Measurements from ENCODE around the gene LRP6. TPM values are rescaled to one million over a fixed set of nuclear protein-coding genes. Genes with fewer than 3 reads are reported as not detected.

LRP6 gene
- total RNA-seq, 1 experiment from 2014 or later, result 62.4 TPM

DNA sequence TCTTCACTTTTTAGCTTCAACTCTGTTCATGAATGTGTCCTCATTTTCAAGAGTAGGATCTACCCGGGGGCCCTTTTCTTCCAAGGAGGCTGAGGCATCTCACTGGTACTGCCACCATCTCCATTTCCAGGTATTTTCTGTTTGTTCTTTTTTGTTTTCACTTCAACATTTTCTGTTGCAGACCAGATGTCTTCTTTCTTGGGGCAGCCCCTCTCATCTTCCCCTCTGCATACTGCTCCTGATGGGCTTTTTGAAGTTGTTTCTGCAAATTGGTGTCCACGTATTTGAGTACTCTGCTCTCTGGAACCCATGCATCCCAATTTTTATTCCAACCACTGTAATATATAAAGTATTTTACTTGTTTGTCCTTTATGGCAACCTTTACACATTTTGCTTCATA is 66.5 kb downstream of the LRP6 start:
- Histone ChIP-seq H3K9ac (ENCODE audit: extremely low read depth, insufficient read length, low read length) (no peak overlapping the region), H3K79me1 (ENCODE audit: insufficient read depth, low read depth, low read length, poor library complexity, severe bottlenecking) (no peaks in the 10 kb centered on the region), H3K4me2 (ENCODE audit: insufficient read depth, insufficient read length, low read length) (no peak overlapping the region), H3K14ac (ENCODE audit: insufficient read depth, low read length) (no peak overlapping the region), H3K79me2 (ENCODE audit: insufficient read depth, low read length) (no peaks in the 10 kb centered on the region), H3K4ac (ENCODE audit: low read depth, low read length) (no peak overlapping the region), H2BK120ac (ENCODE audit: low read depth, low read length, poor library complexity, severe bottlenecking) (no peak overlapping the region), H4K91ac (ENCODE audit: insufficient read length, low read depth, low read length) (no peak overlapping the region), H2BK15ac (ENCODE audit: low read depth, low read length) (no peak overlapping the region), H2BK5ac (ENCODE audit: insufficient read length, low read length) (no peak overlapping the region), H3K23ac (ENCODE audit: insufficient read length, low read depth, low read length) (no peak overlapping the region), H3K9me3 (ENCODE audit: control insufficient read depth, low read depth, low read length) (no peaks in the 10 kb centered on the region), H3K56ac (ENCODE audit: insufficient read length, low read depth, low read length) (no peak overlapping the region), H3K23me2 (ENCODE audit: insufficient read length, low read depth, low read length, poor library complexity, severe bottlenecking) (no peaks in the 10 kb centered on the region), H4K20me1 (ENCODE audit: control insufficient read depth, insufficient read depth, insufficient read length) (no peaks in the 10 kb centered on the region), H3K27ac (ENCODE audit: insufficient read length, low read depth, low read length) (no peak overlapping the region), H2AK5ac (ENCODE audit: insufficient read length, low read length) (no peak overlapping the region), H3K27me3 (ENCODE audit: insufficient read depth, low read length) (no peaks in the 10 kb centered on the region), H3K18ac (ENCODE audit: insufficient read length, low read depth, low read length) (no peak overlapping the region), H2BK12ac (ENCODE audit: insufficient read length, low read depth, low read length) (no peak overlapping the region), H3T11ph (ENCODE audit: low read length) (no peak overlapping the region), H2AFZ (ENCODE audit: low read length) (no peak overlapping the region), H3K4me1 (ENCODE audit: insufficient read depth, low read length) (no peaks in the 10 kb centered on the region), H4K8ac (replicated peaks; ENCODE audit: insufficient read length, low read depth, low read length) (no peak overlapping the region), H2BK20ac (ENCODE audit: low read depth, low read length, poor library complexity, severe bottlenecking) (no peak overlapping the region), H4K5ac (ENCODE audit: insufficient read length, low read depth, low read length) (no peak overlapping the region)
- no CpG with 5 or more reads among the region's 2 CpGs for whole genome bisulfite sequencing (ENCODE audit: extremely low coverage, insufficient read length, low lambda C conversion rate)
- H3K4me1 Mint-ChIP-seq, result peaks cover 4 to 5% of the 10 kb centered on the region in 2 experiments; a peak in 3 of 4 replicates
- H3K27ac Mint-ChIP-seq, result peak overlapping the region in 2 of 3 experiments; percentile 13 to 51; a peak in 2 of 7 replicates
- no peak overlapping the region for H3K4me3 Mint-ChIP-seq
- peaks cover 2 to 5% of the 10 kb centered on the region in 2 experiments; a peak in 3 of 5 replicates for H3K9me3 Mint-ChIP-seq
- no peak for DNase-seq
- TF ChIP-seq, protein P1, sequence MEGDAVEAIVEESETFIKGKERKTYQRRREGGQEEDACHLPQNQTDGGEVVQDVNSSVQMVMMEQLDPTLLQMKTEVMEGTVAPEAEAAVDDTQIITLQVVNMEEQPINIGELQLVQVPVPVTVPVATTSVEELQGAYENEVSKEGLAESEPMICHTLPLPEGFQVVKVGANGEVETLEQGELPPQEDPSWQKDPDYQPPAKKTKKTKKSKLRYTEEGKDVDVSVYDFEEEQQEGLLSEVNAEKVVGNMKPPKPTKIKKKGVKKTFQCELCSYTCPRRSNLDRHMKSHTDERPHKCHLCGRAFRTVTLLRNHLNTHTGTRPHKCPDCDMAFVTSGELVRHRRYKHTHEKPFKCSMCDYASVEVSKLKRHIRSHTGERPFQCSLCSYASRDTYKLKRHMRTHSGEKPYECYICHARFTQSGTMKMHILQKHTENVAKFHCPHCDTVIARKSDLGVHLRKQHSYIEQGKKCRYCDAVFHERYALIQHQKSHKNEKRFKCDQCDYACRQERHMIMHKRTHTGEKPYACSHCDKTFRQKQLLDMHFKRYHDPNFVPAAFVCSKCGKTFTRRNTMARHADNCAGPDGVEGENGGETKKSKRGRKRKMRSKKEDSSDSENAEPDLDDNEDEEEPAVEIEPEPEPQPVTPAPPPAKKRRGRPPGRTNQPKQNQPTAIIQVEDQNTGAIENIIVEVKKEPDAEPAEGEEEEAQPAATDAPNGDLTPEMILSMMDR (conservative IDR thresholded peaks at IDR 0.05), result no peak
- no peaks in the 10 kb centered on the region; the same call in 1 of the 2 replicates for H3K27me3 Mint-ChIP-seq (ENCODE audit: low read depth)
- peaks cover 40 to 57% (median 54%) of the 10 kb centered on the region in 3 experiments for H3K36me3 Mint-ChIP-seq (ENCODE audit: insufficient read depth in 1 of 3, low read depth in 3 of 3)
